K562 (cell line): ENCODE results near the gene NMB. TPM values are rescaled to one million over a fixed set of nuclear protein-coding genes. Genes with fewer than 3 reads are reported as not detected.

Experiments used
- ARID2 ChIP-seq: fragments of 450-650 bp; IDR thresholded peaks from 2 replicates; pipeline ENCODE4 v1.6.1; 2017; ENCODE audit warnings: antibody characterized with exemption, mild to moderate bottlenecking
- BRD9 ChIP-seq: fragments of 450-650 bp; IDR thresholded peaks from 2 replicates; pipeline ENCODE4 v1.6.1; 2018; ENCODE audit warnings: low read depth; ENCODE audit not compliant: partially characterized antibody
- CBX2 ChIP-seq: fragments of 200-600 bp; sonication (generic); IDR thresholded peaks from one replicate; pipeline ENCODE4 v1.6.1; 2012; ENCODE audit warnings: mild to moderate bottlenecking, low read length, inconsistent platforms; ENCODE audit not compliant: insufficient read depth, poor library complexity, severe bottlenecking
- ILK ChIP-seq: fragments of 450-650 bp; IDR thresholded peaks from 2 replicates; pipeline ENCODE4 v1.6.1; 2016; ENCODE audit warnings: missing genetic modification characterization, low read depth, mild to moderate bottlenecking, missing compliant biosample characterization, moderate library complexity, borderline replicate concordance
- KLF1 ChIP-seq: fragments of 450-650 bp; IDR thresholded peaks from 2 replicates; pipeline ENCODE4 v1.6.1; 2016; ENCODE audit warnings: missing genetic modification characterization, missing compliant biosample characterization
- NR2C2 ChIP-seq, 2 experiments: fragments of 200-800 bp in 1 of 2; sonication (Bioruptor generic) in 1 of 2; sonication (generic) in 1 of 2; formaldehyde crosslinking in 1 of 2; IDR thresholded peaks; 2 replicates each; pipeline versions ENCODE4 v1.6.1 to v1.8.0; 2016 to 2022; ENCODE audit warnings: mild to moderate bottlenecking in 1 of 2, missing compliant biosample characterization in 1 of 2, missing genetic modification characterization in 1 of 2, missing genetic modification reagents in 1 of 2
- PCBP1 ChIP-seq: fragments of 200-400 bp; formaldehyde crosslinking; IDR thresholded peaks from 2 replicates; pipeline ENCODE4 v1.6.1; 2018; ENCODE audit warnings: mild to moderate bottlenecking, low read depth, low read length; ENCODE audit not compliant: poor library complexity, severe bottlenecking
- PHF8 ChIP-seq: fragments of 200-600 bp; sonication (generic); IDR thresholded peaks from 2 replicates; pipeline ENCODE4 v1.6.1; 2012; ENCODE audit warnings: mixed run types, mild to moderate bottlenecking, inconsistent platforms, low read length, moderate library complexity, borderline replicate concordance
- PML ChIP-seq: IDR thresholded peaks from 2 replicates; pipeline ENCODE4 v1.6.1; 2012; ENCODE audit warnings: low read length, inconsistent platforms
- PTTG1 ChIP-seq: fragments of 450-650 bp; IDR thresholded peaks from 2 replicates; pipeline ENCODE4 v1.6.1; 2016; ENCODE audit warnings: low read depth, mild to moderate bottlenecking, missing genetic modification characterization, missing compliant biosample characterization
- TOE1 ChIP-seq, 2 experiments: fragments of 450-650 bp in 1 of 2; sonication (generic) in 1 of 2; formaldehyde crosslinking in 1 of 2; IDR thresholded peaks; 2 replicates each; pipeline versions ENCODE4 v1.7.1 to v1.8.0; 2016 to 2022; ENCODE audit warnings: borderline replicate concordance in 2 of 2, mild to moderate bottlenecking in 2 of 2, antibody characterized with exemption in 1 of 2, inconsistent platforms in 1 of 2, low read depth in 1 of 2, missing genetic modification reagents in 1 of 2, moderate library complexity in 1 of 2
- ZFX ChIP-seq: sonication (generic); formaldehyde crosslinking; IDR thresholded peaks from 2 replicates; pipeline ENCODE4 v1.8.0; 2022; ENCODE audit warnings: mild to moderate bottlenecking, missing genetic modification reagents, moderate library complexity
- ZNF165 ChIP-seq: fragments of 250-450 bp; sonication (Bioruptor Pico); IDR thresholded peaks from 2 replicates; pipeline ENCODE4 v1.4.0; 2020; ENCODE audit warnings: borderline replicate concordance
- ZNF444 ChIP-seq: fragments of 250-450 bp; sonication (Bioruptor Pico); IDR thresholded peaks from 2 replicates; pipeline ENCODE4 v1.4.0; 2020; ENCODE audit warnings: mild to moderate bottlenecking, moderate library complexity
- ZNF445 ChIP-seq: fragments of 250-450 bp; sonication (Bioruptor Pico); IDR thresholded peaks from 2 replicates; pipeline ENCODE4 v1.4.0; 2020; ENCODE audit warnings: low read depth, mild to moderate bottlenecking, moderate library complexity
- ZNF57 ChIP-seq: fragments of 450-650 bp; formaldehyde crosslinking; IDR thresholded peaks from 2 replicates; pipeline ENCODE4 v1.4.0; 2020; ENCODE audit warnings: mild to moderate bottlenecking, moderate library complexity
- ZNF75A ChIP-seq: fragments of 450-650 bp; formaldehyde crosslinking; IDR thresholded peaks from 2 replicates; pipeline ENCODE4 v1.4.0; 2020; ENCODE audit warnings: mild to moderate bottlenecking
- polyA plus RNA-seq, 8 experiments: library from polyadenylated mRNA; depleted of rRNA in 4 of 8; stranded (reverse) in 5 of 8; unstranded in 3 of 8; fragments of >200 nt; fragmentation: Nextera tagmentation in 2 of 8; fragmentation: Illumina TruSeq in 1 of 8; extraction: Ambion mirVana in 2 of 8; extraction: Trizol in 1 of 8; gene quantifications; 2 replicates each; pipeline versions ENCODE4 v1.2.1 to v1.2.3, GENCODE V29; 2011 to 2014; ENCODE audit warnings: inconsistent platforms in 1 of 8, missing spikeins in 1 of 8
- total RNA-seq, 7 experiments: library from RNA; depleted of rRNA in 6 of 7; stranded (reverse); fragments of >200 nt in 6 of 7; fragmentation: Illumina TruSeq in 2 of 7; extraction: Trizol in 2 of 7; gene quantifications; 2 replicates each; pipeline versions ENCODE4 v1.2.1 to v1.2.3, GENCODE V29; 2011 to 2021; ENCODE audit warnings: low replicate concordance in 1 of 7
- TF ChIP-seq, protein P1 (sequence below): fragments of 250-450 bp; sonication (Bioruptor Pico); IDR thresholded peaks from 2 replicates; pipeline ENCODE4 v1.8.0; 2021; ENCODE audit warnings: moderate library complexity, mild to moderate bottlenecking, inconsistent platforms
- TF ChIP-seq, protein P2 (sequence below), 2 experiments: fragments of 250-450 bp in 1 of 2; fragments of 450-650 bp in 1 of 2; sonication (Bioruptor Pico) in 1 of 2; IDR thresholded peaks; 2 replicates each; pipeline versions ENCODE4 v1.6.1 to v1.8.0; 2016 to 2021; ENCODE audit warnings: mild to moderate bottlenecking in 2 of 2, moderate library complexity in 2 of 2, missing compliant biosample characterization in 1 of 2, missing genetic modification characterization in 1 of 2
- TF ChIP-seq, protein P3 (sequence below): fragments of 250-450 bp; sonication (Bioruptor Pico); IDR thresholded peaks from 2 replicates; pipeline ENCODE4 v1.5.0; 2021; ENCODE audit warnings: mild to moderate bottlenecking, borderline replicate concordance

The NMB gene
- total and polyA plus RNA-seq, 9 of the 15 experiments (the other 6 are each of a cell fraction or from before 2014, with no cell fraction given), result 0.06 to 0.16 (median 0.09) TPM; not detected in 5

DNA sequence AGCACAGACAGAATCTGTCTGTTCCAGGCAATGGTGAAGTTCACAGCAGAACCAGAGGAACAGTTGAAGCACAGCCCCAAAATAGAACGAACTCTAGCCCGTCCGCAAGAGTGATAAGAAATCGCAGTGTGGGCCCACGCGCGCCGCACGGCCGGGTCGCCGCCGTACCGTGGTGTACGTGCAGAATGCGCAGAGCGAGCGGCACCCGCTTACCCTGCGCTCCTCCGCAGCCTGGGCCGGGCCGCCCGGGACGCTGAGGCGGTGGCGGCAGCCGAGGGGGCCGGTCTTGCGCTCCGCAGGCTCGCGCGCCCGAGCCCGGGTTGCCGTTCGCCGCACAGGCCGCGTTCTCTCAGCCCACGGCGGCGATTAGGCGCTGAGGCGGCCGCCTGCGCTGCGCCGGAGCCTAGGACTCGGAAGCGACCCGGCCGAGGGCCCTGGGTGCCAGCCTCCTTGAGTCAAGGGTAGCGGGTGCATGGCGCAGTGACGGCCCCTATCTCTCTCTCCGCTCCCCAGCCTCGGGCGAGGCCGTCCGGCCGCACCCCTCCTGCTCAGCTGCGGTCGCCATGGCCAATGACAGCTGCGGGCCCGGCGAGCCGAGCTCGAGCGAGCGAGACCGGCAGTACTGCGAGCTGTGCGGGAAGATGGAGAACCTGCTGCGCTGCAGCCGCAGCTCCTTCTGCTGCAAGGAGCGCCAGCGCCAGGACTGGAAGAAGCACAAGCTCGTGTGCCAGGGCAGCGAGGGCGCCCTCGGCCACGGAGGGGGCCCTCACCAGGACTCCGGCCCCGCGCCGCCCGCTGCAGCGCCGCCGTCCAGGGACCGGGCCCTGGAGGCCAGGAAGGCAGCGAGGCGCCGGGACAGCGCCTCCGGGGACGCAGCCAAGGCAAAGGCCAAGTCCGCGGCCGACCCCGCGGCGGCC is 24.4 kb downstream of the NMB start (continued):
- TF ChIP-seq, protein P1, sequence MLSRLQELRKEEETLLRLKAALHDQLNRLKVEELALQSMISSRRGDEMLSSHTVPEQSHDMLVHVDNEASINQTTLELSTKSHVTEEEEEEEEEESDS (CRISPR knock-in tag), result no peak
- no peak for TF ChIP-seq BRD9
- peak; percentile 53; the same call in 1 of the 2 replicates for TF ChIP-seq PHF8
- TF ChIP-seq ZNF444, result no peak
- peak; percentile 88 for TF ChIP-seq ZFX (CRISPR knock-in tag)
- TF ChIP-seq NR2C2 (CRISPR knock-in tag; IDR thresholded peaks at IDR 0.05), result no peak
- peak; percentile 57 for TF ChIP-seq NR2C2 (tag; IDR thresholded peaks at IDR 0.05)
- TF ChIP-seq, protein P2, sequence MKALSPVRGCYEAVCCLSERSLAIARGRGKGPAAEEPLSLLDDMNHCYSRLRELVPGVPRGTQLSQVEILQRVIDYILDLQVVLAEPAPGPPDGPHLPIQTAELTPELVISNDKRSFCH (CRISPR knock-in tag; IDR thresholded peaks at IDR 0.05), result no peak
- TF ChIP-seq, protein P2 (tag; IDR thresholded peaks at IDR 0.05), result no peak
- TF ChIP-seq ILK, result no peak
- no peak for TF ChIP-seq ZNF445 (CRISPR knock-in tag)
- no peak for TF ChIP-seq PTTG1 (tag)
- TF ChIP-seq ZNF57, result no peak
- no peak for TF ChIP-seq TOE1 (IDR thresholded peaks at IDR 0.05; ENCODE audit: borderline replicate concordance)
- no peak for TF ChIP-seq TOE1 (CRISPR knock-in tag; IDR thresholded peaks at IDR 0.05; ENCODE audit: borderline replicate concordance, low read depth)
- TF ChIP-seq CBX2, result no peak
- no peak for TF ChIP-seq ZNF75A
- no peak for TF ChIP-seq PML
- no peak for TF ChIP-seq ZNF165 (CRISPR knock-in tag)
- TF ChIP-seq, protein P3, sequence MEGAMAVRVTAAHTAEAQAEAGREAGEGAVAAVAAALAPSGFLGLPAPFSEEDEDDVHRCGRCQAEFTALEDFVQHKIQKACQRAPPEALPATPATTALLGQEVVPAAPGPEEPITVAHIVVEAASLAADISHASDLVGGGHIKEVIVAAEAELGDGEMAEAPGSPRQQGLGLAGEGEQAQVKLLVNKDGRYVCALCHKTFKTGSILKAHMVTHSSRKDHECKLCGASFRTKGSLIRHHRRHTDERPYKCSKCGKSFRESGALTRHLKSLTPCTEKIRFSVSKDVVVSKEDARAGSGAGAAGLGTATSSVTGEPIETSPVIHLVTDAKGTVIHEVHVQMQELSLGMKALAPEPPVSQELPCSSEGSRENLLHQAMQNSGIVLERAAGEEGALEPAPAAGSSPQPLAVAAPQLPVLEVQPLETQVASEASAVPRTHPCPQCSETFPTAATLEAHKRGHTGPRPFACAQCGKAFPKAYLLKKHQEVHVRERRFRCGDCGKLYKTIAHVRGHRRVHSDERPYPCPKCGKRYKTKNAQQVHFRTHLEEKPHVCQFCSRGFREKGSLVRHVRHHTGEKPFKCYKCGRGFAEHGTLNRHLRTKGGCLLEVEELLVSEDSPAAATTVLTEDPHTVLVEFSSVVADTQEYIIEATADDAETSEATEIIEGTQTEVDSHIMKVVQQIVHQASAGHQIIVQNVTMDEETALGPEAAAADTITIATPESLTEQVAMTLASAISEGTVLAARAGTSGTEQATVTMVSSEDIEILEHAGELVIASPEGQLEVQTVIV (CRISPR knock-in tag), result no peak
- TF ChIP-seq PCBP1, result peak; percentile 71
- TF ChIP-seq ARID2, result no peak
- TF ChIP-seq KLF1 (tag), result no peak
